Transverse colon (tissue), 4 donors: ENCODE results near the gene MEAF6. TPM values are rescaled to one million over a fixed set of nuclear protein-coding genes. Genes with fewer than 3 reads are reported as not detected.

Experiments
- DNase-seq: peaks from one replicate; pipeline ENCODE4 v3.0.0-alpha.2; 2019
- H3K27ac ChIP-seq, 4 donors: fragments of 200-600 bp; sonication (generic); 2 replicates each; pipeline ENCODE4 v1.5.1; 2016 to 2018; ENCODE audit warnings: inconsistent platforms in 4 of 4
- H3K27me3 ChIP-seq: fragments of 200-600 bp; sonication (generic); 2 replicates; pipeline ENCODE4 v1.5.1; 2017; ENCODE audit warnings: inconsistent platforms
- H3K36me3 ChIP-seq, 4 donors: fragments of 200-600 bp; sonication (generic); 2 replicates each; pipeline ENCODE4 v1.5.1; 2017 to 2019; ENCODE audit warnings: inconsistent platforms in 4 of 4
- H3K4me1 ChIP-seq, 4 donors: fragments of 200-600 bp; sonication (generic); 2 replicates each; pipeline ENCODE4 v1.5.1; 2017 to 2020; ENCODE audit warnings: inconsistent platforms in 4 of 4
- H3K4me3 ChIP-seq, 4 donors: fragments of 200-600 bp; sonication (generic); 1 replicate in 1 of 4; 2 replicates in 3 of 4; pipeline versions ENCODE4 v1.5.1 to v1.6.1; 2017 to 2019; ENCODE audit warnings: inconsistent platforms in 4 of 4
- H3K9me3 ChIP-seq, 2 donors: fragments of 200-600 bp; sonication (generic); 2 replicates each; pipeline ENCODE4 v1.5.1; 2017 to 2019; ENCODE audit warnings: inconsistent platforms in 2 of 2
- EP300 ChIP-seq: sonication (generic); formaldehyde crosslinking; IDR thresholded peaks from one replicate; pipeline ENCODE4 v1.6.1; 2017; ENCODE audit warnings: antibody characterized with exemption, low read depth
- POLR2A ChIP-seq: fragments of 450-650 bp; IDR thresholded peaks from one replicate; pipeline ENCODE4 v1.6.1; 2016; ENCODE audit warnings: antibody characterized with exemption, mild to moderate bottlenecking, moderate library complexity
- POLR2AphosphoS5 ChIP-seq, 3 donors: sonication (generic); formaldehyde crosslinking; IDR thresholded peaks; one replicate each; pipeline ENCODE4 v1.6.1; 2016; ENCODE audit warnings: antibody characterized with exemption in 3 of 3
- WGBS, 2 donors: methylation state at CpG; one replicate each; pipeline ENCODE4 v1.1.5; 2018; ENCODE audit warnings: low coverage in 1 of 2; 5-methylcytosine and 5-hydroxymethylcytosine counted together
- in situ Hi-C, 4 donors: fragments of 200-750 bp; cut with MboI; loops; one replicate each; pipeline versions ENCODE4 v1.15.0 to v1.15.1; 2017; ENCODE audit warnings: low sequenced_read_pairs in 3 of 4, low pct_ligation_motif_present in 1 of 4, low pct_unique_long_range_greater_than_20kb in 1 of 4
- intact Hi-C: fragments of 100-400 bp; cut with DNase I; formaldehyde crosslinking; loops from one replicate; pipeline ENCODE4 v1.15.1; 2023; ENCODE audit warnings: low total_unique reads
- small RNA-seq, 4 donors: library from RNA; depleted of rRNA; stranded (forward); fragments of <200 nt; gene quantifications; one replicate each; pipeline ENCODE3, GENCODE V24; 2016
- total RNA-seq, 4 donors: library from RNA; depleted of rRNA; stranded (reverse); fragments of >200 nt; gene quantifications; one replicate each; pipeline ENCODE4 v1.1.0, GENCODE V29; 2016
- TF ChIP-seq, protein P1 (sequence below), 5 experiments: fragments of 200-600 bp in 3 of 5; fragments of 450-650 bp in 2 of 5; sonication (generic) in 3 of 5; IDR thresholded peaks; 1 replicate in 2 of 5; 2 replicates in 3 of 5; pipeline ENCODE4 v1.5.1; 2016 to 2017; ENCODE audit warnings: antibody characterized with exemption in 5 of 5, inconsistent platforms in 3 of 5, mild to moderate bottlenecking in 2 of 5, moderate library complexity in 1 of 5

The MEAF6 gene
- total RNA-seq, 4 donors from 2014 or later = 8.2 to 51.9 (median 32.9) TPM

DNA sequence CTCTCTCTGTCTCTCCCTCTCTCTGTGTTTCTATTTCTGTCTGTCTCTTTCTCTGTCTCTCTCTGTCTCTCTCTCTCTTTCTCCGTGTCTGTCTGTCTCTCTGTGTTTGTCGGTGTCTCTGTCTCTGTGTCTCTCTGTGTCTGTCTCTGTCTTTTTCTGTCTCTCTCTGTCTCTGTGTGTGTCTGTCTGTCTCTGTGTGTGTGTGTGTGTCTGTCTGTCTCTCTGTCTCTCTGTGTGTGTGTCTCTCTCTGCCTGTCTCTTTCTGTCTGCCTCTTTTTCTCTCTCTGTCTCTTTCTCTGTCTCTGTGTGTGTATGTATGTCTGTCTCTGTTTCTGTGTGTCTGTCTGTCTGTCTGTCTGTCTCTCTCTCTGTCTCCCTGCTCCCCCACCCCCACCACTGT lies 71.9 kb downstream of the MEAF6 start:
- in situ Hi-C loops = loop anchor here in 2 of 4 donors (25.0 kb wide), 3 partner anchors 220 to 855 kb away; no protein-coding TSS in a partner anchor
- no peak for DNase-seq
- intact Hi-C loops = no loop called here
- H3K4me3 ChIP-seq = no peak overlapping the region
- H3K36me3 ChIP-seq = no peaks in the 10 kb centered on the region
- H3K27me3 ChIP-seq = peaks cover 24% of the 10 kb centered on the region
- 66 to 71% methylated on average over 2 of the region's 2 CpGs for WGBS, 2 donors
- no peak overlapping the region for H3K27ac ChIP-seq
- no peak for TF ChIP-seq EP300
- no peak for TF ChIP-seq POLR2AphosphoS5 (IDR thresholded peaks at IDR 0.05)
- TF ChIP-seq, protein P1, sequence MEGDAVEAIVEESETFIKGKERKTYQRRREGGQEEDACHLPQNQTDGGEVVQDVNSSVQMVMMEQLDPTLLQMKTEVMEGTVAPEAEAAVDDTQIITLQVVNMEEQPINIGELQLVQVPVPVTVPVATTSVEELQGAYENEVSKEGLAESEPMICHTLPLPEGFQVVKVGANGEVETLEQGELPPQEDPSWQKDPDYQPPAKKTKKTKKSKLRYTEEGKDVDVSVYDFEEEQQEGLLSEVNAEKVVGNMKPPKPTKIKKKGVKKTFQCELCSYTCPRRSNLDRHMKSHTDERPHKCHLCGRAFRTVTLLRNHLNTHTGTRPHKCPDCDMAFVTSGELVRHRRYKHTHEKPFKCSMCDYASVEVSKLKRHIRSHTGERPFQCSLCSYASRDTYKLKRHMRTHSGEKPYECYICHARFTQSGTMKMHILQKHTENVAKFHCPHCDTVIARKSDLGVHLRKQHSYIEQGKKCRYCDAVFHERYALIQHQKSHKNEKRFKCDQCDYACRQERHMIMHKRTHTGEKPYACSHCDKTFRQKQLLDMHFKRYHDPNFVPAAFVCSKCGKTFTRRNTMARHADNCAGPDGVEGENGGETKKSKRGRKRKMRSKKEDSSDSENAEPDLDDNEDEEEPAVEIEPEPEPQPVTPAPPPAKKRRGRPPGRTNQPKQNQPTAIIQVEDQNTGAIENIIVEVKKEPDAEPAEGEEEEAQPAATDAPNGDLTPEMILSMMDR (IDR thresholded peaks at IDR 0.05) = no peak
- no peak for TF ChIP-seq POLR2A
- H3K9me3 ChIP-seq = no peaks in the 10 kb centered on the region
- H3K4me1 ChIP-seq = no peaks in the 10 kb centered on the region

Small RNAs within 50 kb of the gene (small RNA-seq; reads per million reads assigned to genes)
- gene AL034379.1 (0 reads per million in 4 donors), gene MIR5581 (0 to 0.18 (median 0) reads per million in 4 donors)

Other genes starting within 250 kb of the MEAF6 start
- 10 to 100 TPM in 3 of 4 donors, 1 to 10 TPM in 1; 5.8 to 41.9 (median 28.8) TPM for gene ZC3H12A, start 40.2 kb downstream of the MEAF6 start, total RNA-seq
- 100 to 1,000 TPM in 1 of 4 donors, 10 to 100 TPM in 2, 1 to 10 TPM in 1; 9.0 to 175 (median 18.6) TPM for gene SNIP1, start 39.5 kb upstream of the MEAF6 start, total RNA-seq
- 1 to 10 TPM in 3 of 4 donors, not detected in 1; 1.6 to 6.6 (median 3.7) TPM for gene DNALI1, start 42.2 kb upstream of the MEAF6 start, total RNA-seq
- gene GNL2, start 81.2 kb upstream of the MEAF6 start, total RNA-seq = 10 to 100 TPM; 33.5 to 58.4 (median 43.0) TPM
- gene RSPO1, start 120.1 kb upstream of the MEAF6 start, total RNA-seq = 10 to 100 TPM in 1 of 4 donors, 1 to 10 TPM in 1, under 1 TPM in 2; 0.40 to 11.6 (median 1.2) TPM
- 1 to 10 TPM in 3 of 4 donors, not detected in 1; 2.0 to 5.7 (median 2.1) TPM for gene CDCA8, start 177.8 kb upstream of the MEAF6 start, total RNA-seq